Coronary artery (tissue), 2 donors: ENCODE results near the gene AKR7A2.
"Not testable (repeated sequence)": the region's sequence is repeated elsewhere in the genome, so short reads cannot be mapped to it uniquely, and the experiment has no call there.

Experiments
- DNase-seq: peaks from one replicate; pipeline ENCODE4 v3.0.0-alpha.2; 2017; ENCODE audit warnings: low spot score
- H3K27ac ChIP-seq, 2 donors: fragments of 200-600 bp; sonication (generic); one replicate each; pipeline ENCODE4 v1.5.1; 2016 to 2019
- H3K4me3 ChIP-seq: fragments of 200-600 bp; sonication (generic); 2 replicates; pipeline ENCODE4 v1.5.1; 2016; ENCODE audit warnings: mild to moderate bottlenecking, moderate library complexity
- TF ChIP-seq, protein P1 (sequence below): fragments of 200-600 bp; sonication (generic); IDR thresholded peaks from one replicate; pipeline ENCODE4 v1.5.1; 2019; ENCODE audit warnings: antibody characterized with exemption

The AKR7A2 gene

DNA sequence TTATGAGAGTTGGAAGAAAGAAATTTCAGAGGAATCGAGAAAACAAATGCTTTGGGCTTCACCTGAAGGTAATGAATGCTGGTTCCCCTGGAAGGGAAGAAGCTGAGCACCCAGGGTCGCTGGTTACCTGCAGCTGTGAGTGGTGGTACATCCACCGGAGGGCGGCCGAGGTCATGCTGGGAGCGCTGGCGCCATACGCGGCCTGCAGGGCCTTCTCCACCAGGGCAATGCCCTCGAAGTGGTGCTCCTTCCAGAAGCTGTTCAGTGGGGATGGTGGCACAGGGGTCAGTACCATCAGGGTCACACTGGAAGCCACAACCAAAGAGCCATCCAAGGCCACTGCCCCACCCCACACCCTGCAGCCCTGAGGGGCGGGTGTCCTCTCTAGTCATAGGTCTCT lies 43.5 kb downstream of the AKR7A2 start:
- no peak overlapping the region for H3K27ac ChIP-seq
- no peak overlapping the region for H3K4me3 ChIP-seq
- no peak for DNase-seq
- TF ChIP-seq, protein P1, sequence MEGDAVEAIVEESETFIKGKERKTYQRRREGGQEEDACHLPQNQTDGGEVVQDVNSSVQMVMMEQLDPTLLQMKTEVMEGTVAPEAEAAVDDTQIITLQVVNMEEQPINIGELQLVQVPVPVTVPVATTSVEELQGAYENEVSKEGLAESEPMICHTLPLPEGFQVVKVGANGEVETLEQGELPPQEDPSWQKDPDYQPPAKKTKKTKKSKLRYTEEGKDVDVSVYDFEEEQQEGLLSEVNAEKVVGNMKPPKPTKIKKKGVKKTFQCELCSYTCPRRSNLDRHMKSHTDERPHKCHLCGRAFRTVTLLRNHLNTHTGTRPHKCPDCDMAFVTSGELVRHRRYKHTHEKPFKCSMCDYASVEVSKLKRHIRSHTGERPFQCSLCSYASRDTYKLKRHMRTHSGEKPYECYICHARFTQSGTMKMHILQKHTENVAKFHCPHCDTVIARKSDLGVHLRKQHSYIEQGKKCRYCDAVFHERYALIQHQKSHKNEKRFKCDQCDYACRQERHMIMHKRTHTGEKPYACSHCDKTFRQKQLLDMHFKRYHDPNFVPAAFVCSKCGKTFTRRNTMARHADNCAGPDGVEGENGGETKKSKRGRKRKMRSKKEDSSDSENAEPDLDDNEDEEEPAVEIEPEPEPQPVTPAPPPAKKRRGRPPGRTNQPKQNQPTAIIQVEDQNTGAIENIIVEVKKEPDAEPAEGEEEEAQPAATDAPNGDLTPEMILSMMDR, result no peak

DNA sequence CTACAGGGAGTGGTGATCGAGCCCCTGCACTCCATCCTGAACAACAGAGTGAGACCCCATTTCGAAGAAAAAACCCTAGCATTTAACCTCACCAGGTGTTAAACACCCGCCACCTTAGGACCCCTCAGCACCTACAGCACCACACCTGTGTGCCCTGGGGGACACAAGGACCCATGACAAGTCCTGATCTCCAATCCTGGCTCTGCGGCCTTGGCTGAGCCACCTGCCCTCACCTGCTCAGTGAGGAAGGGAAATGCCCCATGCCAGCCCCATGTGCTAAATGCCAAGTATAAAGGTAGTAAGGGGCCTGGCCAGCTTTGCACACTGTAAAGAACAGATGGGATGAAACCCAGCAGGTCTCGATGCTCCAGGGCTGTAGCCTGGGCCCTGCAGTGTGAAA lies 49.2 kb downstream of the AKR7A2 start:
- H3K27ac ChIP-seq, result no peak overlapping the region
- TF ChIP-seq, protein P1, result no peak
- no peak overlapping the region for H3K4me3 ChIP-seq
- DNase-seq, result no peak

DNA sequence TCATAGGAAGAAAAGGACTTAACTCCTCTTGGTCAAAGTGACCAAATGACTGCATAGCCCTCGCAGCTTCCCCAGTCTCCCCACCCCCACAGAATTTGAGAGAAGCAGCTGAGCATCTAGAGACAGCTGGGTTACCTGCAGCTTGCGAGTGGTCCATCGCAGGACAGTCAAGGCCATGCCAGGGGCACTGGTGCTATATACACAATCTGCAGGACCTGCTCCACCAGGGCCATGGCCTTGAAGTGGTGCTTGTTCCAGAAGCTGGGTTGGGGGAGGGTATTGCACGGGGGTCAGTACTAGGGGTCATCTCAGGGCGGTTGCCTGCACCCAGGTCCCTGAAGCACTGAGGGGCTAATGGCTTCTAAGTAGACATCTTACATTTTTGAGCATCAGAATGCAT lies 49.9 kb downstream of the AKR7A2 start:
- H3K27ac ChIP-seq, result no peak overlapping the region
- DNase-seq, result no peak
- no peak overlapping the region for H3K4me3 ChIP-seq
- TF ChIP-seq, protein P1, result no peak

DNA sequence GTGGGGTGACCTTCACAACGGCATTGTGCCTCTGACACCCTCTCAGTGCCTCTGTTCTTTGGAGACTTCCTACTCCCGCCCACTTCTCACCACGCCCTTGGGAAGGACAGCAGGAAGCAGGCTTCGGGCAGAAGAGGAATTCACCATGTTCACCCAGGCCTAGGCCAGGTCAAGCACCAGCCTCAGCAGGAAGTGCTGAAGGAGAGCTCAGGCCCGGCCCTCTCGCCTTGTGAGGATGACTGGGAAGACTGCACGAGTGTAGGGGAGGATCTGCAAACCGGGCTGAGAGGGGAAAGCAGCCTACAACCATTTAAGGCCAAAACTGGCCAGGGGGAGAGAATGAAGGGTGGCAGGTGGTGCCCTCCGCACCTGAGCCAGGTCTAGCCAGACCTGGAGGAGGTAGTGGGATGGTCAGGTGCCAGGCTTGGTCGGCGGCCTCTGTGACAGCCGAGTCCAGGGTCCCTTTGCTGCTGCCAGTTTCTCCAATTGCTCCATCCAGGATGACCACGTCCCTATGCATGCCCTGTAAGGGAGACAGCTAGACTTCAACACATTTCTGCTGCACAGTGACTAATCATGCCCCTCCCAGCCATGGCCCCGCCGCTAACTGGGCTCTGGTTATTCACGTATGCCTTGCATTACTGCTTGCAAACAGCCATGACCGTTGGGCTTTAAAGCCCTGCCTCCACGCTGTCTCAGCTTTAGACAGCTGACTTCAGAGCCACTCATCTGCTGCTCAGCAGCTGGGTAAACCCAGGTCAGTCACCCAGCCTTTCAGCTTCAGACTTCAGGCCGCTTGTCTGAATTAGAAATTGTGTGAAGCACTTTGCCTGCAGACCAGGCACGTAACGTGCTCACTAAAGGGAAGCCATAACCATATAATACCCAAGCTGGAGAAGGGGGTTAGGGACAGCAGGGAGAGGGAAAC lies 51.5 kb downstream of the AKR7A2 start:
- Histone ChIP-seq H3K4me3 (no peak overlapping the region), H3K27ac (no peak overlapping the region)
- no peak for DNase-seq
- TF ChIP-seq, protein P1, result no peak

DNA sequence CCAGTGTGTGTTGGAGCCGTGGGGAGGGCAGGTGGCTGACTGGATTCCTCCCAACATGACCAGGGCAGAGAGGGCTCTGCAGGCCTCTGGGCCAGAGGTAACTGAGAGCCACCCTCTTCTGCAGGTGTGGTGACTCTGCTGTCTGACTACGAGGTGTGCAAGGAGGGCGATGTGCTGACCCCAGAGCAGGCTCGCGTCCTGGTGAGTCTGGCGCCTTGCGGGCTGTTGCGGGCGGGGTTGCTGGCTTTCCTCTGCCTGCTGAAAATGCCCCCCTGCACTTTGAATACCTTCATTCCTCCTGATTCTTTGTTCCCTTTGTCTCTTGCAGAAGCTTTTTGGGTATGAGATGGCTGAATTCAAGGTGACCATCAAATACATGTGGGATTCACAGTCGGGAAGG lies 53.6 kb downstream of the AKR7A2 start:
- no peak overlapping the region for H3K4me3 ChIP-seq
- DNase-seq, result no peak
- no peak overlapping the region for H3K27ac ChIP-seq
- TF ChIP-seq, protein P1, result no peak

DNA sequence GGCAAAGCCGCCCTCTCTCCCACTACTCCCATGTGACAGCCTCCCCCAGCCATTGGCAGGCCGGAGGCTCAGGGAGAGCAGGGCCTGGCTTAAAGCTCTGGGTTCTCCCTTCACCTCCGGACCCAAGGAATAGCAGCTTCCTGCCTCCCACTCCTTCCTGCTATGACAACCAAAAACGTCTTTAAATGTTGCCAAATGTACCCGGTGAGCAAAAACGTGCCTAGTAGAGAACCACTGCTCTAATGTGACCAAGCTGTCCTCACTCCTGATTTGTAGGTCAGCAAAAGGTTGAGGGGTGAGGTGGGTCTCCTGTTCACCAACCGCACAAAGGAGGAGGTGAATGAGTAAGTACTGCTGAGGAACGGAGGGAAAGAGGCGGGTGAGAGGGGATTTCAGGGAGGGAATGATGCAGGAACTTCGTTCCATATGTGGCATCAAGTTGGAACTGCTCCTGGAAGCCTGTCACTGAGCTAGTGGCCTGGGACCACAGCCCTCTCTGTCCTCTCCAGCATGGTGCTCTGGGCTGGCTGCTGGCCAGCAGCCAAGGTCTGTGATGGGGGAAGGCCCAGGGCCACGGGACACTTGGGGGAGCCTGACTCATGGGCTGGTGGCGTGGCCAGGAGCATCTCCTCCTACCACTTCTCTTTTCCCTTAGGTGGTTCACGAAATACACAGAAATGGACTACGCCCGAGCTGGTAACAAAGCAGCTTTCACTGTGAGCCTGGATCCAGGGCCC lies 54.6 kb downstream of the AKR7A2 start:
- Histone ChIP-seq H3K27ac (no peak overlapping the region), H3K4me3 (no peak overlapping the region)
- TF ChIP-seq, protein P1, result no peak
- no peak for DNase-seq

DNA sequence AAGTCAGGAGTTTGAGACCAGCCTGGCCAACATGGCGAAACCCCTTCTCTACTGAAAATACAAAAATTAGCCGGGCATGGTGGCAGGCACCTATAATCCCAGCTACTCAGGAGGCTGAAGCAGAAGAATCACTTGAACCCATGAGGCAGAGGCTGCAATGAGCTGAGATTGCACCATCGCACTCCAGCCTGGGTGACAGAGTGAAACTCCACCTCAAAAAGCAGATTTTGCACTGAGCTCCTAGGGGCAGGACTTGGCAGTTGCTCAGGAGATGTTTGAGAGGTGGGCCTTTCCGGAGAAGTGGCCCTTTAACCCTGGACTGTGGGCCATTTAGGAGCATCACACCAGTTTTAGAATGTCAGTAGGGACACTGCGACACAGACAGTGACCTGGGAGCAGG lies 55.6 kb downstream of the AKR7A2 start:
- DNase-seq, H3K4me3 ChIP-seq, H3K27ac ChIP-seq: not testable (repeated sequence)
